Stimulated activated CD4-positive, alpha-beta T cell treated with anti-CD3 and anti-CD28 coated beads, Interleukin-15, amount 100 ng/mL, for 48 hours (primary cell): ENCODE data around the gene LRRC73.
"Not testable (repeated sequence)": the region's sequence is repeated elsewhere in the genome, so short reads cannot be mapped to it uniquely, and the experiment has no call there.

Experiments
- DNase-seq, 2 donors: peaks; one replicate each; pipeline ENCODE4 v3.0.0-alpha.2; 2020; ENCODE audit warnings: low read depth in 2 of 2

LRRC73 gene

GRCh38 chr6:43509984-43510826, at the start of gene LRRC73:
LRRC73 (minus strand) TSS chr6:43510346; CDS start chr6:43509785, 561 bp downstream.
- peak; percentile 43 to 72 for DNase-seq

GRCh38 chr6:43559328-43559727, 49.2 kb upstream of the LRRC73 start:
- DNase-seq = no peak

GRCh38 chr6:43557620-43558019, 47.5 kb upstream of the LRRC73 start:
- DNase-seq = not testable (repeated sequence)

- DNase-seq = no peak
Measured at GRCh38 chr6:43547222-43547621, 37.1 kb upstream of the LRRC73 start.

- DNase-seq = no peak
Measured at GRCh38 chr6:43544461-43544860, 34.3 kb upstream of the LRRC73 start.

- DNase-seq = no peak
Measured at GRCh38 chr6:43541774-43542471, 31.8 kb upstream of the LRRC73 start.

GRCh38 chr6:43540507-43540906, 30.4 kb upstream of the LRRC73 start:
- DNase-seq = no peak

- not testable (repeated sequence) for DNase-seq
Measured at GRCh38 chr6:43539409-43539808, 29.3 kb upstream of the LRRC73 start.

- not testable (repeated sequence) for DNase-seq
Measured at GRCh38 chr6:43538986-43539385, 28.8 kb upstream of the LRRC73 start.

- DNase-seq = no peak
Measured at GRCh38 chr6:43532201-43532600, 22.1 kb upstream of the LRRC73 start.

- DNase-seq = no peak
Measured at GRCh38 chr6:43524483-43524961, 14.4 kb upstream of the LRRC73 start.

- DNase-seq = no peak
Measured at GRCh38 chr6:43523284-43523683, 13.1 kb upstream of the LRRC73 start.

GRCh38 chr6:43522547-43523261, 12.6 kb upstream of the LRRC73 start:
- DNase-seq = no peak

GRCh38 chr6:43521836-43522235, 11.7 kb upstream of the LRRC73 start:
- no peak for DNase-seq

- no peak for DNase-seq
Measured at GRCh38 chr6:43520097-43520496, 10.0 kb upstream of the LRRC73 start.

GRCh38 chr6:43517505-43518357, 7.6 kb upstream of the LRRC73 start:
- DNase-seq = no peak

GRCh38 chr6:43516697-43517504, 6.8 kb upstream of the LRRC73 start, which contains the start of the genes POLR1C and YIPF3:
POLR1C (plus strand) TSS chr6:43517089; CDS start chr6:43517110, 21 bp downstream.
YIPF3 (minus strand) TSS chr6:43516926; CDS start chr6:43516807, 119 bp downstream.
- DNase-seq = peak; percentile 94 to 96

- DNase-seq = no peak
Measured at GRCh38 chr6:43516367-43516696, 6.2 kb upstream of the LRRC73 start.

- DNase-seq = no peak
Measured at GRCh38 chr6:43515808-43516207, 5.7 kb upstream of the LRRC73 start.

GRCh38 chr6:43511824-43512415, 1.8 kb upstream of the LRRC73 start:
- DNase-seq = no peak
